Small intestine (tissue), 7 donors: ENCODE measurements around the gene ARHGEF28. TPM values are rescaled to one million over a fixed set of nuclear protein-coding genes. Genes with fewer than 3 reads are reported as not detected.

ENCODE experiments used
- DNase-seq, 2 donors: peaks; one replicate each; pipeline versions ENCODE4 v3.0.0 to v3.0.0-alpha.2; 2013
- FAIRE-seq: peaks from 2 replicates; lab custom pipeline; 2012; peaks lifted over from hg19 to GRCh38; lab: Jason Lieb, UNC
- H3K27ac ChIP-seq, 3 donors: one replicate each; pipeline ENCODE4 v1.5.1; 2013; ENCODE audit warnings: low read length in 2 of 3, mild to moderate bottlenecking in 2 of 3, control low read depth in 1 of 3, inconsistent platforms in 1 of 3, low read depth in 1 of 3, moderate library complexity in 1 of 3
- H3K27me3 ChIP-seq, 3 donors: one replicate each; pipeline ENCODE4 v1.6.1; 2013; ENCODE audit warnings: low read length in 3 of 3, inconsistent platforms in 1 of 3; ENCODE audit not compliant: control insufficient read depth in 3 of 3, insufficient read depth in 3 of 3
- H3K36me3 ChIP-seq, 3 donors: one replicate each; pipeline ENCODE4 v1.6.1; 2013; ENCODE audit warnings: low read length in 3 of 3, inconsistent platforms in 1 of 3, low read depth in 1 of 3, mild to moderate bottlenecking in 1 of 3, moderate library complexity in 1 of 3; ENCODE audit not compliant: control insufficient read depth in 3 of 3, insufficient read depth in 2 of 3
- H3K4me1 ChIP-seq, 3 donors: one replicate each; pipeline ENCODE4 v1.6.1; 2013; ENCODE audit warnings: low read length in 2 of 3, inconsistent platforms in 1 of 3, low read depth in 1 of 3, mild to moderate bottlenecking in 1 of 3, moderate library complexity in 1 of 3; ENCODE audit not compliant: control insufficient read depth in 3 of 3, insufficient read depth in 2 of 3
- H3K4me3 ChIP-seq, 3 donors: one replicate each; pipeline ENCODE4 v1.5.1; 2013; ENCODE audit warnings: low read length in 3 of 3, control low read depth in 1 of 3, inconsistent platforms in 1 of 3, low read depth in 1 of 3, mild to moderate bottlenecking in 1 of 3, moderate library complexity in 1 of 3
- H3K9me3 ChIP-seq, 2 donors: one replicate each; pipeline ENCODE4 v1.6.1; 2013; ENCODE audit warnings: low read depth in 1 of 2, low read length in 1 of 2; ENCODE audit not compliant: control insufficient read depth in 2 of 2, insufficient read depth in 1 of 2
- WGBS, 3 donors: extraction: QIAGEN DNeasy Blood & Tissue Kit; methylation state at CpG; one replicate each; pipeline ENCODE4 v1.1.7; 2013; 5-methylcytosine and 5-hydroxymethylcytosine counted together
- polyA plus RNA-seq, 4 donors: library from polyadenylated mRNA; stranded (reverse) in 3 of 4; unstranded in 1 of 4; fragments of 200-250 nt in 3 of 4; fragments of 120-200 nt in 1 of 4; gene quantifications; one replicate each; pipeline versions ENCODE4 v1.2.1 to v1.2.3, GENCODE V29; 2013
- donor health status: healthy with polysubstance abuse.
- donor health status: control.
- donor health status: control.
- donor health status: Bipolar disorder and iron deficiency.
- donor health status: healthy.

ARHGEF28 gene
- polyA plus RNA-seq, 4 donors: 1.1 to 16.5 (median 2.7) TPM

DNA sequence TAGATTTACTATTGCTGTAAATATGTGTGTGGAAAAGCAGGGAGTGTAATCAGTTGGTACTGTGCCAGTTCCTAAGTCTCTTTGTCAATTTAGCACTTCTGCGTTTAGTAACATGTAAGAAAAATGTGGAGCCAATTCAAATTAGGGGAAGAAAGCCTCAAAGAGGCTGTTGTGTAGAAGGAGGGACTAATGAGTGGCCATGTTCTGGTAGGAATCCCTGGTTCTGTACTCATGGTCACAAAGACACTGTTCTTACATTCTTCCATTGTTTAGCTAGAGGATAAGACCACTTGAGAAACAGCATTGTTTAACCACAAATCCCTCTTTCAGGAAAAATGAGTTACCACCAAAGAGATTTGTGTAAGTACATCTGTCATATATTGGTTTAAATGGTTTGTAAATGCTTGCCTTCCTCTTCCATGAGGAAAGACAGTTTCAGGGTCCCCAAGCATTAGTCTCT is 14.9 kb downstream of the ARHGEF28 start:
- DNase-seq: no peak
- Histone ChIP-seq H3K4me1 (no peaks in the 10 kb centered on the region), H3K4me3 (no peak overlapping the region), H3K27me3 (no peaks in the 10 kb centered on the region), H3K27ac (no peak overlapping the region), H3K9me3 (no peaks in the 10 kb centered on the region), H3K36me3 (no peaks in the 10 kb centered on the region)
- WGBS, 3 donors: 3 to 22% (median 17%) methylated on average over 1 of the region's 1 CpG
- no peak for FAIRE-seq

- H3K4me1 ChIP-seq: no peaks in the 10 kb centered on the region
- H3K36me3 ChIP-seq: no peaks in the 10 kb centered on the region
- FAIRE-seq: no peak
- no peaks in the 10 kb centered on the region for H3K27me3 ChIP-seq
- DNase-seq: no peak
- no peaks in the 10 kb centered on the region for H3K9me3 ChIP-seq
- 65 to 77% (median 66%) methylated on average over 5 of the region's 5 CpGs for WGBS, 3 donors
- H3K27ac ChIP-seq: no peak overlapping the region
- H3K4me3 ChIP-seq: no peak overlapping the region
Observed at GRCh38 chr5:73641811-73642210, 15.8 kb downstream of the ARHGEF28 start.

DNA sequence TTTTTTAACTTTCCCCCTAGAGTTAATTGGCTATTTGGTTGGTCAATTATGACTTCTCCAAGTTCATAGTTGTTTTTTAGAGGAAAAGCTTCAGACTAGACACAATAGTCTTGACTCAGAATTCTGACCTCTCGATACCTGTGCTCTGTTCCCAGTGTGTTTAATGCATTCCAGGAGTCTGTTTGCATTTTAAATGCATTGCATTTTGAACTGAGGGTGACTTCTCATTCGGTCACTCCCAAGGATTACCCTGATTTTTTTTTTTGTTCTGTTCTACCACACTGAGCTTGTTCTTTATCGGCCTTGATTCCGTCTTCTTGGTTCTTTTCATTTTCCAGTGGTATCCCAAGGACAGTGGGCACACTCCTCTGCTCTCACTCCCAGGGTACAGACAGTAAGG is 16.3 kb downstream of the ARHGEF28 start:
- FAIRE-seq: no peak
- Histone ChIP-seq H3K36me3 (no peaks in the 10 kb centered on the region), H3K4me3 (no peak overlapping the region), H3K9me3 (no peaks in the 10 kb centered on the region), H3K4me1 (no peaks in the 10 kb centered on the region), H3K27me3 (no peaks in the 10 kb centered on the region), H3K27ac (no peak overlapping the region)
- no peak for DNase-seq
- WGBS, 3 donors: 86 to 94% (median 94%) methylated on average over 4 of the region's 4 CpGs

DNA sequence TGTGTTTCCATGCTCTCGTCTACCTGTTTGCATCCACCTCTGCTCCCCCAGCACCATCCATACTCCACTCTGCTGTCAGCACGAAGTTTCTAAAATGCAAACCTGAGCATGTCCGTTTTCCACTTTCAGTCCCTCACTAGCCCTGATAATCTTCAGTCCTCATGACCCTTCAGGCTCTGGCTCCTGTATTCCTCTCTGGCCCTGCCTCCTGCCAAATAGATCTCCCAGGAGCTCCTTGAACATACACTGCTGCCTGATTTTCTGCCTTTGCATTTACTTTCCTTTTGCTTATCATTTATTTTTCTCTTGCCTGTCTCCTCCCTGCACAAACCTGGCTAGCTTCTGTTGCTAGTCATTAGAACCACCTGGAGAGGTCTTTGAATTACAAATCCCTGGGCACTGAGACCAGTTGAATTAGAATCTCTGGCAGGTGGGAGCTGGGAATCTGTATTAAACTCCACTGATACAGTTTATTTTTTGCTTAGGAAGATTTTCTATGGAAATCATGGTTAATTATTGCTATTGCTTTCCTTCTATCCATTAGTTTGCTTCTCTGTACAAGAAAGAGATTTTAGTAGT is 18.5 kb downstream of the ARHGEF28 start:
- no peak for FAIRE-seq
- Histone ChIP-seq H3K4me1 (peaks cover 0 to 2% (median 0%) of the 10 kb centered on the region in 3 donors), H3K4me3 (no peak overlapping the region), H3K27me3 (no peaks in the 10 kb centered on the region), H3K36me3 (no peaks in the 10 kb centered on the region), H3K9me3 (no peaks in the 10 kb centered on the region), H3K27ac (no peak overlapping the region)
- 49 to 72% (median 56%) methylated on average over 3 of the region's 3 CpGs for WGBS, 3 donors
- no peak for DNase-seq

GRCh38 chr5:73647721-73648120 is 21.7 kb downstream of the ARHGEF28 start:
- no peak overlapping the region for H3K27ac ChIP-seq
- H3K27me3 ChIP-seq: no peaks in the 10 kb centered on the region
- no peaks in the 10 kb centered on the region for H3K9me3 ChIP-seq
- FAIRE-seq: no peak
- H3K4me3 ChIP-seq: no peak overlapping the region
- H3K36me3 ChIP-seq: no peaks in the 10 kb centered on the region
- peaks cover 0 to 2% (median 0%) of the 10 kb centered on the region in 3 donors for H3K4me1 ChIP-seq
- no peak for DNase-seq

- Histone ChIP-seq H3K4me1 (peaks cover 0 to 2% (median 0%) of the 10 kb centered on the region in 3 donors), H3K9me3 (no peaks in the 10 kb centered on the region), H3K27me3 (no peaks in the 10 kb centered on the region), H3K36me3 (no peaks in the 10 kb centered on the region), H3K27ac (peak overlapping the region in 1 of 3 donors; percentile 22), H3K4me3 (no peak overlapping the region)
- peak in 1 of 2 donors; percentile 51 for DNase-seq
- FAIRE-seq: no peak
- 85 to 88% (median 85%) methylated on average over 1 of the region's 1 CpG for WGBS, 3 donors
Observed at GRCh38 chr5:73648515-73648914, 22.5 kb downstream of the ARHGEF28 start.

DNA sequence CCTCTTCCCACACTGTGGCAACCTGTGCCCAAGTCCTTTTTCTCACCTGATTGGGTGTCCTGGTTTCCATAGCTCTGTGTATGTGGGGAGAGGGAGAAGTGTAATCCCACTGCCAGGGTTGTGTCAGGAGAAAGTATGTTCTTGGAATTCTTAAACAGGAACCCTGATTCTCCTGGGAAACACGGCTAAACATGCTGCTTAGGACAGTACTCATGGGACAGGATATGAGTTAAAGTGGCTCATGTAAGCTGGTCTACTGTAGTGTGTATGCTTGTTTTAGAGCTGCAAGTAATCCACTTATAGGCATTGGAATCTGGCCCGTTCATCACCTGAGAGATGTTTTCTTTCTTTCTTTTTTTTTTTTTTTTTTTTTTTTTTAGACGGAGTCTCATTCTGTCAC is 23.9 kb downstream of the ARHGEF28 start:
- WGBS, 3 donors: 82 to 92% (median 85%) methylated on average over 3 of the region's 3 CpGs
- FAIRE-seq: no peak

GRCh38 chr5:73652391-73652790 is 26.4 kb downstream of the ARHGEF28 start:
- no peaks in the 10 kb centered on the region for H3K27me3 ChIP-seq
- no peak overlapping the region for H3K4me3 ChIP-seq
- H3K36me3 ChIP-seq: no peaks in the 10 kb centered on the region
- peaks cover 0 to 15% (median 0%) of the 10 kb centered on the region in 3 donors for H3K4me1 ChIP-seq
- H3K27ac ChIP-seq: no peak overlapping the region
- no peak for FAIRE-seq
- peak in 1 of 2 donors; percentile 33 for DNase-seq
- H3K9me3 ChIP-seq: no peaks in the 10 kb centered on the region
- 12 to 70% (median 39%) methylated on average over 2 of the region's 2 CpGs for WGBS, 3 donors

More for the DNA sequence above, 23.9 kb downstream of the ARHGEF28 start:
- Histone ChIP-seq H3K4me3 (no peak overlapping the region), H3K4me1 (peaks cover 0 to 14% (median 0%) of the 10 kb centered on the region in 3 donors), H3K36me3 (no peaks in the 10 kb centered on the region), H3K27me3 (no peaks in the 10 kb centered on the region), H3K9me3 (no peaks in the 10 kb centered on the region), H3K27ac (no peak overlapping the region)
- DNase-seq: no peak
